HCT116 (cell line): ENCODE measurements around the gene IL1R1. TPM values are rescaled to one million over a fixed set of nuclear protein-coding genes. Genes with fewer than 3 reads are reported as not detected.

Source experiments
- ATAC-seq: fragments of 200-7000 bp; cut with Tn5 transposase; 2 replicates; pipeline ENCODE4 v1.9.1; 2020; ENCODE audit warnings: mild to moderate bottlenecking, moderate library complexity
- BruUV-seq: library from RNA; stranded (reverse); fragments of 400-500 nt; replicated peaks from 2 replicates; lab custom pipeline; 2021; lab: Mats Ljungman, UMichigan
- CTCF ChIA-PET: fragments of 300-600 bp; sonication (Branson Sonifier 250); formaldehyde crosslinking; loops from one replicate; lab custom pipeline; 2021; ENCODE audit warnings: antibody characterized with exemption; lab: Charles Lee
- POLR2A ChIA-PET: fragments of 300-600, 350-600 bp; sonication (Branson Sonifier 250); formaldehyde crosslinking; loops from one replicate; lab custom pipeline; 2021; ENCODE audit warnings: antibody characterized with exemption; lab: Charles Lee
- RAD21 ChIA-PET, 2 experiments: fragments of 300-600 bp; sonication (Branson Sonifier 250); formaldehyde crosslinking; loops; one replicate each; lab custom pipeline; 2023; ENCODE audit warnings: low total read pairs in 2 of 2; ENCODE audit not compliant: uncharacterized antibody in 2 of 2, unreplicated experiment in 2 of 2, low non-redundant PET in 1 of 2; lab: Charles Lee
- DNase-seq: peaks from one replicate; pipeline ENCODE4 v3.0.0-alpha.2; 2010; ENCODE audit warnings: low read depth, low spot score
- H2AFZ ChIP-seq: fragments of 200-600 bp; shearing (Covaris generic), sonication (generic); 2 replicates; pipeline ENCODE4 v1.6.1; 2017; ENCODE audit warnings: low read depth, mixed run types, mixed read lengths, antibody characterized with exemption, low read length; ENCODE audit not compliant: poor library complexity, severe bottlenecking
- H3K27ac ChIP-seq: 2 replicates; pipeline ENCODE4 v1.5.1; 2012; ENCODE audit warnings: low read depth, low read length
- H3K27me3 ChIP-seq: fragments of 200-600 bp; sonication (generic); 2 replicates; pipeline ENCODE4 v1.6.1; 2016; ENCODE audit warnings: mixed run types, low read length, mixed read lengths; ENCODE audit not compliant: insufficient read depth
- H3K36me3 ChIP-seq, 2 experiments: fragments of 200-500 bp in 1 of 2; fragments of 200-600 bp in 1 of 2; sonication (Bioruptor generic) in 1 of 2; sonication (generic) in 1 of 2; 2 replicates each; pipeline versions ENCODE4 v1.5.1 to v1.6.1; 2014 to 2016; ENCODE audit warnings: low read length in 2 of 2, inconsistent platforms in 1 of 2, mixed read lengths in 1 of 2, mixed run types in 1 of 2; ENCODE audit not compliant: insufficient read depth in 2 of 2, control insufficient read depth in 1 of 2
- H3K4me1 ChIP-seq, 2 experiments: fragments of 200-600 bp in 1 of 2; sonication (generic) in 1 of 2; 2 replicates each; pipeline versions ENCODE4 v1.5.1 to v1.6.1; 2012 to 2017; ENCODE audit warnings: low read length in 2 of 2, inconsistent platforms in 1 of 2, mild to moderate bottlenecking in 1 of 2, mixed read lengths in 1 of 2, mixed run types in 1 of 2, moderate library complexity in 1 of 2; ENCODE audit not compliant: insufficient read depth in 2 of 2, control insufficient read depth in 1 of 2
- H3K4me2 ChIP-seq: fragments of 200-600 bp; sonication (generic); 2 replicates; pipeline ENCODE4 v1.6.1; 2017; ENCODE audit warnings: mixed run types, low read length, mixed read lengths
- H3K4me3 ChIP-seq, 2 experiments: fragments of 200-600 bp in 1 of 2; sonication (generic) in 1 of 2; replicated peaks in 1 of 2; 2 replicates each; pipeline ENCODE4 v1.5.1; 2011 to 2016; ENCODE audit warnings: low read length in 2 of 2, control low read depth in 1 of 2, low read depth in 1 of 2, mild to moderate bottlenecking in 1 of 2, mixed read lengths in 1 of 2, mixed run types in 1 of 2
- H3K79me2 ChIP-seq: fragments of 200-600 bp; sonication (generic); 2 replicates; pipeline ENCODE4 v1.6.1; 2017; ENCODE audit warnings: mild to moderate bottlenecking, mixed run types, low read length, moderate library complexity, mixed read lengths; ENCODE audit not compliant: insufficient read depth
- H3K9ac ChIP-seq: fragments of 200-600 bp; sonication (generic); 2 replicates; pipeline ENCODE4 v1.6.1; 2016; ENCODE audit warnings: low read length, mixed read lengths
- H3K9me2 ChIP-seq: fragments of 200-600 bp; sonication (generic), shearing (Covaris generic); 2 replicates; pipeline ENCODE4 v1.6.1; 2017; ENCODE audit warnings: mixed run types, mild to moderate bottlenecking, moderate library complexity; ENCODE audit not compliant: insufficient read depth
- H3K9me3 ChIP-seq, 2 experiments: fragments of 200-500 bp in 1 of 2; fragments of 200-600 bp in 1 of 2; sonication (Bioruptor generic) in 1 of 2; sonication (generic) in 1 of 2; 2 replicates each; pipeline ENCODE4 v1.6.1; 2014 to 2017; ENCODE audit warnings: low read length in 2 of 2, mixed read lengths in 2 of 2, inconsistent platforms in 1 of 2, low read depth in 1 of 2, mild to moderate bottlenecking in 1 of 2, mixed run types in 1 of 2, moderate library complexity in 1 of 2; ENCODE audit not compliant: control insufficient read depth in 1 of 2, insufficient read depth in 1 of 2
- H4K20me1 ChIP-seq: fragments of 200-600 bp; sonication (generic), shearing (Covaris generic); 2 replicates; pipeline ENCODE4 v1.6.1; 2017; ENCODE audit warnings: mixed run types, mild to moderate bottlenecking, moderate library complexity; ENCODE audit not compliant: insufficient read depth
- CEBPB ChIP-seq: IDR thresholded peaks from 2 replicates; pipeline ENCODE4 v1.6.1; 2012; ENCODE audit warnings: low read depth
- EGR1 ChIP-seq: IDR thresholded peaks from 2 replicates; pipeline ENCODE4 v1.6.1; 2012; ENCODE audit warnings: low read depth
- ELF1 ChIP-seq: IDR thresholded peaks from 2 replicates; pipeline ENCODE4 v1.6.1; 2012; ENCODE audit warnings: low read depth, borderline replicate concordance
- EZH2 ChIP-seq: fragments of 200-600 bp; sonication (generic); IDR thresholded peaks from 2 replicates; pipeline ENCODE4 v1.6.1; 2017; ENCODE audit warnings: antibody characterized with exemption, mixed run types
- EZH2phosphoT487 ChIP-seq: fragments of 200-600 bp; IDR thresholded peaks from 2 replicates; pipeline ENCODE4 v1.6.1; 2018; ENCODE audit warnings: antibody characterized with exemption, borderline replicate concordance
- FOSL1 ChIP-seq: IDR thresholded peaks from 2 replicates; pipeline ENCODE4 v1.6.1; 2012; ENCODE audit warnings: low read depth
- JUND ChIP-seq: IDR thresholded peaks from 2 replicates; pipeline ENCODE4 v1.6.1; 2012
- POLR2A ChIP-seq: IDR thresholded peaks from 2 replicates; pipeline ENCODE4 v1.7.0; 2011; ENCODE audit warnings: borderline replicate concordance; ENCODE audit not compliant: insufficient read depth, insufficient read length; ENCODE audit errors: extremely low read depth
- RAD21 ChIP-seq: IDR thresholded peaks from 2 replicates; pipeline ENCODE4 v1.6.1; 2012; ENCODE audit warnings: low read depth, mild to moderate bottlenecking
- REST ChIP-seq: IDR thresholded peaks from 2 replicates; pipeline ENCODE4 v1.6.1; 2012; ENCODE audit warnings: low read depth
- SIN3A ChIP-seq: IDR thresholded peaks from 2 replicates; pipeline ENCODE4 v1.6.1; 2012; ENCODE audit warnings: low read depth
- SP1 ChIP-seq: IDR thresholded peaks from 2 replicates; pipeline ENCODE4 v1.6.1; 2012; ENCODE audit warnings: low read depth
- TCF7L2 ChIP-seq: IDR thresholded peaks from 2 replicates; pipeline ENCODE4 v1.7.0; 2011; ENCODE audit warnings: borderline replicate concordance, inconsistent platforms; ENCODE audit not compliant: insufficient read depth, insufficient read length; ENCODE audit errors: extremely low read depth
- YY1 ChIP-seq: IDR thresholded peaks from 2 replicates; pipeline ENCODE4 v1.6.1; 2011; ENCODE audit warnings: low read length, low read depth, moderate library complexity, mild to moderate bottlenecking; ENCODE audit not compliant: insufficient replicate concordance; ENCODE audit errors: extremely low read depth
- ZFX ChIP-seq: fragments of 450-650 bp; IDR thresholded peaks from 2 replicates; pipeline ENCODE4 v1.6.1; 2017
- ZNF274 ChIP-seq: fragments of 200-500 bp; sonication (Bioruptor generic); IDR thresholded peaks from 2 replicates; pipeline ENCODE4 v1.6.1; 2014; ENCODE audit warnings: mild to moderate bottlenecking, low read depth, low read length, inconsistent platforms
- intact Hi-C: fragments of 100-400 bp; cut with micrococcal nuclease; formaldehyde crosslinking; loops from 2 replicates; pipeline ENCODE4 v1.10.0; 2022
- total RNA-seq: library from RNA; stranded (reverse); gene quantifications from one replicate; pipeline ENCODE4 v1.2.1, GENCODE V29; 2021; ENCODE audit not compliant: unreplicated experiment

The IL1R1 gene
- total RNA-seq, 1 experiment from 2014 or later: 5.3 TPM

GRCh38 chr2:102184568-102184967 lies 42.0 kb downstream of the IL1R1 start:
- no TSS peak for BruUV-seq

More at GRCh38 chr2:102184568-102184967, 42.0 kb downstream of the IL1R1 start:
- Histone ChIP-seq H4K20me1 (no peaks in the 10 kb centered on the region), H3K9me2 (no peaks in the 10 kb centered on the region), H3K9ac (no peak overlapping the region), H3K4me3 (no peak overlapping the region), H3K36me3 (no peaks in the 10 kb centered on the region), H3K27me3 (no peaks in the 10 kb centered on the region), H3K4me2 (no peak overlapping the region), H2AFZ (no peak overlapping the region), H3K79me2 (no peaks in the 10 kb centered on the region), H3K4me1 (no peaks in the 10 kb centered on the region), H3K9me3 (no peaks in the 10 kb centered on the region), H3K27ac (no peak overlapping the region)
- intact Hi-C loops: no loop called here
- DNase-seq (no peak), ATAC-seq (no peak)
- ChIA-PET POLR2A (no interaction called here), CTCF (interaction anchor here (1.8 kb wide), 1 partner anchor 56 kb away, joined by 6 read pairs; no protein-coding TSS in a partner anchor), RAD21 (interaction anchor here in 1 of 2 experiments (0.7 kb wide), 1 partner anchor 48 kb away, joined by 3 read pairs; no protein-coding TSS in a partner anchor)
- TF ChIP-seq YY1 (no peak), EGR1 (no peak), RAD21 (no peak), EZH2phosphoT487 (no peak), SIN3A (no peak), EZH2 (no peak), SP1 (no peak), POLR2A (no peak), ZFX (no peak), ZNF274 (no peak), TCF7L2 (no peak), ELF1 (no peak), FOSL1 (no peak), JUND (no peak), REST (no peak), CEBPB (no peak)
